Liver (tissue), 3 donors: Measurements from ENCODE around the gene IFNA7.

Source experiments
- ATF3 ChIP-seq: IDR thresholded peaks from 2 replicates; pipeline ENCODE4 v1.6.1; 2016; ENCODE audit warnings: antibody characterized with exemption
- CTCF ChIP-seq: fragments of 150-350 bp; IDR thresholded peaks from 2 replicates; pipeline ENCODE4 v1.5.1; 2017; ENCODE audit warnings: improper control_type of control experiment, low read depth, low read length; ENCODE audit not compliant: missing input control
- EGR1 ChIP-seq, 2 donors: IDR thresholded peaks; 2 replicates each; pipeline ENCODE4 v1.6.1; 2016 to 2018; ENCODE audit warnings: antibody characterized with exemption in 2 of 2, low read depth in 2 of 2
- FOXA1 ChIP-seq: IDR thresholded peaks from 2 replicates; pipeline ENCODE4 v1.6.1; 2016; ENCODE audit warnings: antibody characterized with exemption
- JUND ChIP-seq, 2 donors: IDR thresholded peaks; 2 replicates each; pipeline ENCODE4 v1.6.1; 2016; ENCODE audit warnings: antibody characterized with exemption in 2 of 2
- MAX ChIP-seq: IDR thresholded peaks from 2 replicates; pipeline ENCODE4 v1.6.1; 2016; ENCODE audit warnings: antibody characterized with exemption
- RAD21 ChIP-seq, 2 donors: IDR thresholded peaks; 2 replicates each; pipeline ENCODE4 v1.6.1; 2016; ENCODE audit warnings: antibody characterized with exemption in 2 of 2, mild to moderate bottlenecking in 2 of 2
- REST ChIP-seq: IDR thresholded peaks from 2 replicates; pipeline ENCODE4 v1.6.1; 2016; ENCODE audit warnings: antibody characterized with exemption, mild to moderate bottlenecking
- RXRA ChIP-seq, 2 donors: IDR thresholded peaks; 2 replicates each; pipeline ENCODE4 v1.6.1; 2017 to 2018; ENCODE audit warnings: antibody characterized with exemption in 2 of 2, mild to moderate bottlenecking in 1 of 2
- SP1 ChIP-seq: IDR thresholded peaks from 2 replicates; pipeline ENCODE4 v1.6.1; 2018; ENCODE audit warnings: antibody characterized with exemption, mild to moderate bottlenecking
- TAF1 ChIP-seq: conservative IDR thresholded peaks from 2 replicates; pipeline ENCODE4 v1.6.1; 2016; ENCODE audit warnings: antibody characterized with exemption, mild to moderate bottlenecking
- YY1 ChIP-seq: IDR thresholded peaks from 2 replicates; pipeline ENCODE4 v1.6.1; 2016; ENCODE audit warnings: antibody characterized with exemption, mild to moderate bottlenecking
- ZBTB33 ChIP-seq: IDR thresholded peaks from 2 replicates; pipeline ENCODE4 v1.6.1; 2016; ENCODE audit warnings: antibody characterized with exemption
- donor health status: healthy.
- donor health status: healthy.

- no peak for TF ChIP-seq EGR1 (IDR thresholded peaks at IDR 0.05; ENCODE audit: low read depth in 2 of 2)
- no peak for TF ChIP-seq CTCF
- no peak for TF ChIP-seq SP1
- no peak for TF ChIP-seq YY1
- no peak for TF ChIP-seq RAD21 (IDR thresholded peaks at IDR 0.05)
- no peak for TF ChIP-seq REST
- no peak for TF ChIP-seq TAF1
- TF ChIP-seq JUND (IDR thresholded peaks at IDR 0.05): no peak
- no peak for TF ChIP-seq ATF3
- no peak for TF ChIP-seq MAX
- no peak for TF ChIP-seq RXRA (IDR thresholded peaks at IDR 0.05)
- TF ChIP-seq ZBTB33: no peak
- TF ChIP-seq FOXA1: no peak
Measured at GRCh38 chr9:21234153-21234687, 32.2 kb upstream of the IFNA7 start.
